ENCODE measurements around the gene CHTOP.
A peak's percentile ranks its signal among the peaks of the same experiment; 100 is the strongest.

CHTOP gene

GRCh38 chr1:153616917-153617311, 17.0 kb upstream of the CHTOP start:
- DNase-seq (ENCODE audit: insufficient read length, low spot score) = no peak
- FAIRE-seq = no peak
- TF ChIP-seq POU2F2 (IDR thresholded peaks at IDR 0.05; ENCODE audit: low read depth, low read length) (no peak), POLR2AphosphoS5 (IDR thresholded peaks at IDR 0.05; ENCODE audit: low read depth, low read length) (no peak), POLR2A (IDR thresholded peaks at IDR 0.05; ENCODE audit: low read depth, low read length) (no peak), SPI1 (IDR thresholded peaks at IDR 0.05; ENCODE audit: low read depth, low read length) (no peak), PAX5 (IDR thresholded peaks at IDR 0.05; ENCODE audit: insufficient read depth, low read length, severe bottlenecking) (no peak), TAF1 (IDR thresholded peaks at IDR 0.05; ENCODE audit: low read depth, low read length) (no peak)

GRCh38 chr1:153617663-153618062, 16.2 kb upstream of the CHTOP start:
- DNase-seq (ENCODE audit: insufficient read length, low spot score) = no peak
- TF ChIP-seq TAF1 (IDR thresholded peaks at IDR 0.05; ENCODE audit: low read depth, low read length) (no peak), PAX5 (IDR thresholded peaks at IDR 0.05; ENCODE audit: insufficient read depth, low read length, severe bottlenecking) (no peak), POLR2AphosphoS5 (IDR thresholded peaks at IDR 0.05; ENCODE audit: low read depth, low read length) (no peak), POLR2A (IDR thresholded peaks at IDR 0.05; ENCODE audit: low read depth, low read length) (no peak), SPI1 (IDR thresholded peaks at IDR 0.05; ENCODE audit: low read depth, low read length) (no peak), POU2F2 (IDR thresholded peaks at IDR 0.05; ENCODE audit: low read depth, low read length) (no peak)
- FAIRE-seq = peak; percentile 31

- no peak for DNase-seq (ENCODE audit: insufficient read length, low spot score)
- FAIRE-seq = no peak
- no peak for TF ChIP-seq SPI1 (IDR thresholded peaks at IDR 0.05; ENCODE audit: low read depth, low read length)
- no peak for TF ChIP-seq PAX5 (IDR thresholded peaks at IDR 0.05; ENCODE audit: insufficient read depth, low read length, severe bottlenecking)
- no peak for TF ChIP-seq POU2F2 (IDR thresholded peaks at IDR 0.05; ENCODE audit: low read depth, low read length)
- no peak for TF ChIP-seq TAF1 (IDR thresholded peaks at IDR 0.05; ENCODE audit: low read depth, low read length)
- TF ChIP-seq POLR2AphosphoS5 (IDR thresholded peaks at IDR 0.05; ENCODE audit: low read depth, low read length) = no peak
- no peak for TF ChIP-seq POLR2A (IDR thresholded peaks at IDR 0.05; ENCODE audit: low read depth, low read length)
These were observed 14.7 kb upstream of the CHTOP start for GRCh38 chr1:153619171-153619570.

GRCh38 chr1:153623101-153623500, 10.8 kb upstream of the CHTOP start:
- FAIRE-seq (no peak), DNase-seq (ENCODE audit: insufficient read length, low spot score) (no peak)
- TF ChIP-seq POLR2A (IDR thresholded peaks at IDR 0.05; ENCODE audit: low read depth, low read length) = no peak
- TF ChIP-seq POU2F2 (IDR thresholded peaks at IDR 0.05; ENCODE audit: low read depth, low read length) = no peak
- no peak for TF ChIP-seq POLR2AphosphoS5 (IDR thresholded peaks at IDR 0.05; ENCODE audit: low read depth, low read length)
- TF ChIP-seq PAX5 (IDR thresholded peaks at IDR 0.05; ENCODE audit: insufficient read depth, low read length, severe bottlenecking) = no peak
- TF ChIP-seq SPI1 (IDR thresholded peaks at IDR 0.05; ENCODE audit: low read depth, low read length) = no peak
- TF ChIP-seq TAF1 (IDR thresholded peaks at IDR 0.05; ENCODE audit: low read depth, low read length) = no peak

GRCh38 chr1:153624965-153625611, 8.8 kb upstream of the CHTOP start:
- no peak for TF ChIP-seq TAF1 (IDR thresholded peaks at IDR 0.05; ENCODE audit: low read depth, low read length)
- no peak for TF ChIP-seq POLR2AphosphoS5 (IDR thresholded peaks at IDR 0.05; ENCODE audit: low read depth, low read length)
- TF ChIP-seq POLR2A (IDR thresholded peaks at IDR 0.05; ENCODE audit: low read depth, low read length) = no peak
- no peak for TF ChIP-seq SPI1 (IDR thresholded peaks at IDR 0.05; ENCODE audit: low read depth, low read length)
- no peak for TF ChIP-seq POU2F2 (IDR thresholded peaks at IDR 0.05; ENCODE audit: low read depth, low read length)
- no peak for TF ChIP-seq PAX5 (IDR thresholded peaks at IDR 0.05; ENCODE audit: insufficient read depth, low read length, severe bottlenecking)
- DNase-seq (ENCODE audit: insufficient read length, low spot score) (no peak), FAIRE-seq (no peak)

GRCh38 chr1:153626477-153626903, 7.4 kb upstream of the CHTOP start:
- TF ChIP-seq POLR2AphosphoS5 (IDR thresholded peaks at IDR 0.05; ENCODE audit: low read depth, low read length) (no peak), SPI1 (IDR thresholded peaks at IDR 0.05; ENCODE audit: low read depth, low read length) (no peak), PAX5 (IDR thresholded peaks at IDR 0.05; ENCODE audit: insufficient read depth, low read length, severe bottlenecking) (no peak), POLR2A (IDR thresholded peaks at IDR 0.05; ENCODE audit: low read depth, low read length) (no peak), POU2F2 (IDR thresholded peaks at IDR 0.05; ENCODE audit: low read depth, low read length) (no peak), TAF1 (IDR thresholded peaks at IDR 0.05; ENCODE audit: low read depth, low read length) (no peak)
- FAIRE-seq (no peak), DNase-seq (ENCODE audit: insufficient read length, low spot score) (no peak)

DNA sequence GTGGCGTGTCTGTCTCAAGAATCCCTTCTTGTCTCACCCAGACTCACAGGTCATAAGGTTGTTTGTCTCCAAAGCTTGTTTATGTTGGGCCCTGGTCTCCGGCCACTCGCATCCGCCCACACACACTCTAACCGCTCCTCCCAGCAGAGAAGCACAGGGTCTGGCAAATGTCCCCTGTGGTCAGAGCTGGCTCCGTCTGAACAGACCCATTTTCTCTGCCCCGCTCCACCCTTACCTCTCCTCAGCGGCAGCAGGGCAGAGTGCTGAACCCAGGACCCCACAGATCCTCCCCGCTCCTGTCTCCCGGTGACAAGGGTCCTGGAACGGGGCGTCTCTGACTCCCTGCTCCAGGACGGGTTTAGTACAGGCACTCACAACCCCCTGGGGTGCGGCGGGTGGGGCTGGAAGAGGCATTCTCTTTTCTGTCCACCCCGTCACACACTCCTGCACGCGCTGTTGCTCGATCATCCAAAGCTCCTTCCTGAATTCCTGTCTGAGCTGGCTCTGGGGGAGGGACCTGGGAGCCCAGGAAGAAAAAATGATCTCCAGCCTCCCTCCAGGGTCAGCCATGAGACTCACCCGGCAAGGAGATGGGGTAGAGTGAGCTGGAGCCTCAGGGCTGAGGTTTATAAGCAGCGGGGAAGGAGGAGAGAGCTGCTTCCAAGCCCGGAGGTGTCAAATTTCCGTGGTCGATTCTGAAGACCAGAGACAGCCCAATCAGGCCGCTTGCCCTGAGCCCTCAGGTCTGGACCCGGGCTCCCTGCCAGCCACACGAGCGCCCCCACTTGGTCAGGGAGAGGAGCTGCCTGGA, 6.8 kb upstream of the CHTOP start, which contains the start of gene S100A13:
S100A13 (minus strand) TSS at position 602 of the 811 bp plus-strand sequence. CDS start 1,033 bp downstream, outside the sequence.
- DNase-seq (ENCODE audit: insufficient read length, low spot score) (peak; percentile 69), FAIRE-seq (no peak)
- TF ChIP-seq SPI1 (IDR thresholded peaks at IDR 0.05; ENCODE audit: low read depth, low read length) (no peak), TAF1 (IDR thresholded peaks at IDR 0.05; ENCODE audit: low read depth, low read length) (no peak)

- FAIRE-seq (no peak), DNase-seq (ENCODE audit: insufficient read length, low spot score) (no peak)
- TF ChIP-seq SPI1 (IDR thresholded peaks at IDR 0.05; ENCODE audit: low read depth, low read length) (no peak), POLR2A (IDR thresholded peaks at IDR 0.05; ENCODE audit: low read depth, low read length) (no peak), TAF1 (IDR thresholded peaks at IDR 0.05; ENCODE audit: low read depth, low read length) (no peak), POU2F2 (IDR thresholded peaks at IDR 0.05; ENCODE audit: low read depth, low read length) (no peak), PAX5 (IDR thresholded peaks at IDR 0.05; ENCODE audit: insufficient read depth, low read length, severe bottlenecking) (no peak), POLR2AphosphoS5 (IDR thresholded peaks at IDR 0.05; ENCODE audit: low read depth, low read length) (no peak)
These were observed 5.9 kb upstream of the CHTOP start, which contains the start of gene S100A1 for GRCh38 chr1:153627715-153628626. S100A1 (plus strand) TSS chr1:153628434; CDS start chr1:153630522, 2,088 bp downstream.

Measured in GM12891 (cell line).